ENCODE measurements around the gene PTGDS.
A peak's percentile ranks its signal among the peaks of the same experiment; 100 is the strongest.

Gene PTGDS

GRCh38 chr9:136965771-136966484, 11.4 kb upstream of the PTGDS start:
- H3K27me3 ChIP-seq (ENCODE audit: low read depth): no peaks in the 10 kb centered on the region
- peak; percentile 18 to 55 for DNase-seq (ENCODE audit: low spot score in 2 of 2)
- H3K9me3 ChIP-seq: no peaks in the 10 kb centered on the region
- H3K4me1 ChIP-seq: peaks cover 8% of the 10 kb centered on the region
- H3K36me3 ChIP-seq (replicated peaks): no peaks in the 10 kb centered on the region
- in situ Hi-C loops (cut with MboI; ENCODE audit: low sequenced_read_pairs): no loop called here
- H3K4me3 ChIP-seq: no peak overlapping the region; the same call in 1 of the 2 replicates

DNA sequence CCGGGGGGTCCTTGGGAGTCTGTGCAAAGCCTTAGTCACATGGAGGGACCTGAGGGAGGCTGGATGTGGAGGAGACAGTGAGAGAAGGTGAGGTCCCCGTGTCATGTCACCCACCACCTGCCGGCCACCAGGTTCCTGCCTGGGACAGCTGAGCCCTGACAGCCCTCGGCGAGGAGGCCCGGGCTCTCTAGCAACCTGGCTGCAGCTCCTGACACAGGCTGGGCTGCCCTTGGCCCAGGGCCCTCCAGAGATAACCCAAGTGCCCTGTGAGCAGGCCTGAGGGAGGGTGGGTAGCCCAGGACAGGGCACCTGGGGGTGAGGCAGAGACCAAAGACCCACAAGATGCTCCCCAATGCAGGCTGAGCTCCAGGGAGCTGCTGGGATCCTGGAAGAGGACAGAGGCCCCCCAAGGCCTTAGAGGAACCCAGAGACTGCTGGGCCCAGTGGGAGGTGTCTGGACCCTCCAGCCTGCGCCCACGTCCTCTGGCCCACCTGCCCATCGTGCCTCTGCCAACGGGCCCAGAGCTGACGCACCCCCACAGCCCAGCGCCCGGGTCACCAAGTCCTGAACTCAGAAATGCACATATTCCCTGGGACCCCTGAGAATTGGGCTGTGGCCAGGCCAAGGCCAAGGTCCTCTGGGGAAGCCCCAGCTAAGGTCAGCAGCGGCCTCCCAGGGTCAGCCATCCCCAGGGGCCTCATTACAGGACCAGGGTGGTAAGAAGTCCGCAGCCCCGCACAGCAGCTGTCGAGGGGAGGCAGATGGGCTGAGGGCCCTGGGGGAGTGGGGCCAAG, 8.8 kb upstream of the PTGDS start:
- Histone ChIP-seq H3K4me3 (no peak overlapping the region), H3K36me3 (replicated peaks) (no peaks in the 10 kb centered on the region), H3K9me3 (no peaks in the 10 kb centered on the region), H3K4me1 (peaks cover 8% of the 10 kb centered on the region), H3K27me3 (ENCODE audit: low read depth) (no peaks in the 10 kb centered on the region)
- in situ Hi-C loops (cut with MboI; ENCODE audit: low sequenced_read_pairs): no loop called here
- no peak for DNase-seq (ENCODE audit: low spot score in 2 of 2)

DNA sequence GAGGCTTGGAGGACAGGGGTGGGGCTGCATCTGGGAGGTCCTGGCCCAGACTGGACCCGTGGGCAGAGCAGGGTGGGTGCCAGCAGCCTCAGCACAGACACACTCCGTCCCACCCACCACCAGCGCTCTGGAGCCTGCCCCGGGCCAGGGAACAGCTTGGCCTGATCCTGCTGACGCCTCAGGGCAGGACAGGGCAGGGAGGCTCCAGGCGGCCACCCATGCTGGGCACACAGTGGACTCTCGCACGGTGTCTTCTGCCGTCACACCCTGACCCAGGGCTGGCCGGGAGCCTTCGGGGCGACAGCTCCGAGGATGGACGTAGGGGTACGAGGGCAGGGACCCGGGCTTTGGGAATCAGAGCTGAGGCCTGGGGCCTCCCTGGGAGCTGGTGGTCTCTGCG, 8.2 kb upstream of the PTGDS start:
- in situ Hi-C loops (cut with MboI; ENCODE audit: low sequenced_read_pairs): no loop called here
- Histone ChIP-seq H3K36me3 (replicated peaks) (no peaks in the 10 kb centered on the region), H3K27me3 (ENCODE audit: low read depth) (no peaks in the 10 kb centered on the region), H3K9me3 (no peaks in the 10 kb centered on the region), H3K4me3 (no peak overlapping the region), H3K4me1 (peaks cover 8% of the 10 kb centered on the region)
- DNase-seq (ENCODE audit: low spot score in 2 of 2): no peak

- Histone ChIP-seq H3K36me3 (replicated peaks) (no peaks in the 10 kb centered on the region), H3K27me3 (ENCODE audit: low read depth) (no peaks in the 10 kb centered on the region), H3K9me3 (no peaks in the 10 kb centered on the region), H3K4me3 (no peak overlapping the region), H3K4me1 (peaks cover 8% of the 10 kb centered on the region)
- in situ Hi-C loops (cut with MboI; ENCODE audit: low sequenced_read_pairs): no loop called here
- DNase-seq (ENCODE audit: low spot score in 2 of 2): no peak
Measured at GRCh38 chr9:136969774-136970173, 7.5 kb upstream of the PTGDS start.

- H3K27me3 ChIP-seq (ENCODE audit: low read depth): no peaks in the 10 kb centered on the region
- in situ Hi-C loops (cut with MboI; ENCODE audit: low sequenced_read_pairs): no loop called here
- no peaks in the 10 kb centered on the region for H3K36me3 ChIP-seq (replicated peaks)
- H3K4me3 ChIP-seq: no peak overlapping the region
- no peaks in the 10 kb centered on the region for H3K9me3 ChIP-seq
- peaks cover 8% of the 10 kb centered on the region for H3K4me1 ChIP-seq
- no peak for DNase-seq (ENCODE audit: low spot score in 2 of 2)
Measured at GRCh38 chr9:136970361-136970760, 6.9 kb upstream of the PTGDS start.

- in situ Hi-C loops (cut with MboI; ENCODE audit: low sequenced_read_pairs): no loop called here
- Histone ChIP-seq H3K4me1 (no peaks in the 10 kb centered on the region), H3K9me3 (no peaks in the 10 kb centered on the region), H3K4me3 (no peak overlapping the region), H3K27me3 (ENCODE audit: low read depth) (no peaks in the 10 kb centered on the region), H3K36me3 (replicated peaks) (no peaks in the 10 kb centered on the region)
- no peak for DNase-seq (ENCODE audit: low spot score in 2 of 2)
Measured at GRCh38 chr9:136971746-136972145, 5.6 kb upstream of the PTGDS start.

GRCh38 chr9:136972335-136972734, 5.0 kb upstream of the PTGDS start:
- H3K36me3 ChIP-seq (replicated peaks): no peaks in the 10 kb centered on the region
- DNase-seq (ENCODE audit: low spot score in 2 of 2): no peak
- no peak overlapping the region for H3K4me3 ChIP-seq
- in situ Hi-C loops (cut with MboI; ENCODE audit: low sequenced_read_pairs): no loop called here
- H3K27me3 ChIP-seq (ENCODE audit: low read depth): no peaks in the 10 kb centered on the region
- no peaks in the 10 kb centered on the region for H3K9me3 ChIP-seq
- no peaks in the 10 kb centered on the region for H3K4me1 ChIP-seq

- H3K9me3 ChIP-seq: no peaks in the 10 kb centered on the region
- no peaks in the 10 kb centered on the region; the same call in 1 of the 2 replicates for H3K27me3 ChIP-seq (ENCODE audit: low read depth)
- H3K4me1 ChIP-seq: no peaks in the 10 kb centered on the region
- in situ Hi-C loops (cut with MboI; ENCODE audit: low sequenced_read_pairs): no loop called here
- no peak overlapping the region for H3K4me3 ChIP-seq
- no peaks in the 10 kb centered on the region for H3K36me3 ChIP-seq (replicated peaks)
- no peak for DNase-seq (ENCODE audit: low spot score in 2 of 2)
Measured at GRCh38 chr9:136972743-136973142, 4.6 kb upstream of the PTGDS start.

GRCh38 chr9:136973618-136974617, 3.4 kb upstream of the PTGDS start:
- Histone ChIP-seq H3K27me3 (ENCODE audit: low read depth) (no peaks in the 10 kb centered on the region; the same call in 1 of the 2 replicates), H3K36me3 (replicated peaks) (no peaks in the 10 kb centered on the region), H3K4me3 (no peak overlapping the region), H3K4me1 (no peaks in the 10 kb centered on the region), H3K9me3 (no peaks in the 10 kb centered on the region)
- no peak for DNase-seq (ENCODE audit: low spot score in 2 of 2)
- in situ Hi-C loops (cut with MboI; ENCODE audit: low sequenced_read_pairs): no loop called here

GRCh38 chr9:136974817-136975535, 2.3 kb upstream of the PTGDS start:
- DNase-seq (ENCODE audit: low spot score in 2 of 2): no peak
- Histone ChIP-seq H3K4me3 (no peak overlapping the region), H3K9me3 (no peaks in the 10 kb centered on the region), H3K4me1 (no peaks in the 10 kb centered on the region), H3K36me3 (replicated peaks) (no peaks in the 10 kb centered on the region), H3K27me3 (ENCODE audit: low read depth) (no peaks in the 10 kb centered on the region; the same call in 1 of the 2 replicates)
- in situ Hi-C loops (cut with MboI; ENCODE audit: low sequenced_read_pairs): no loop called here

DNA sequence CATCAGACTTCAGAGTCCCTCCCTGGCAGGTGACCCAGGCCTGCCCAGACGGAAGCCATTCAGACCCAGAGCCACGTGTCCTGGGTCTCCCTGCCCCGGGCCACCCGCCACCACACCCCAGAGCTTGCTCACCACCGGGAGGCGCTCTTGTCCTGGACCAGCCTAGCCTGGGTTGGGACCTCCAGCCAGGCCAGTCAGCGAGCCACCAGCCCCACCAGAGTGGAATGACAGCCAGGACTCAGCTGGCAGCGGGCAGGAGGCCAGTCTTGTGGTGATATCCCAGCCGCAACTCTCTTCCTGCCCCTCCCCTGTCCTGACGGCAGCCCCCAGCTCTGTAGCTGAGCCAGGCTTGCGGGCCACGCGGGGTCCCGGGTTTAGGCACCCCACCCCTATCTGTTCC, 1.7 kb upstream of the PTGDS start:
- in situ Hi-C loops (cut with MboI; ENCODE audit: low sequenced_read_pairs): no loop called here
- Histone ChIP-seq H3K9me3 (no peaks in the 10 kb centered on the region), H3K27me3 (ENCODE audit: low read depth) (no peaks in the 10 kb centered on the region; the same call in 1 of the 2 replicates), H3K4me1 (no peaks in the 10 kb centered on the region), H3K4me3 (no peak overlapping the region), H3K36me3 (replicated peaks) (no peaks in the 10 kb centered on the region)
- peak in 1 of 2 experiments; percentile 68 for DNase-seq (ENCODE audit: low spot score in 2 of 2)

- Histone ChIP-seq H3K36me3 (replicated peaks) (no peaks in the 10 kb centered on the region), H3K9me3 (no peaks in the 10 kb centered on the region), H3K4me1 (no peaks in the 10 kb centered on the region), H3K27me3 (ENCODE audit: low read depth) (no peaks in the 10 kb centered on the region; the same call in 1 of the 2 replicates), H3K4me3 (no peak overlapping the region)
- in situ Hi-C loops (cut with MboI; ENCODE audit: low sequenced_read_pairs): no loop called here
- no peak for DNase-seq (ENCODE audit: low spot score in 2 of 2)
Measured at GRCh38 chr9:136977649-136978072, 357 bp downstream of the PTGDS start.

Data from HAP-1 (cell line).